Measurements from ENCODE around the gene ZFP36L2.

- TF ChIP-seq CTCF (IDR thresholded peaks at IDR 0.05 in 8 of 11, conservative IDR thresholded peaks at IDR 0.05 in 3 of 11) (peak in 2 of 11 experiments; percentile 8 to 31), POLR2AphosphoS5 (IDR thresholded peaks at IDR 0.05) (no peak), POLR2A (IDR thresholded peaks at IDR 0.05) (no peak)
Measured at GRCh38 chr2:43218155-43218701, 8.2 kb downstream of the ZFP36L2 start.

Data from spleen (tissue), 7 donors.